HFFc6 (cell line): ENCODE measurements around the gene INTS6L. TPM values are rescaled to one million over a fixed set of nuclear protein-coding genes. Genes with fewer than 3 reads are reported as not detected.

Experiments
- DNase-seq: peaks from one replicate; pipeline ENCODE4 v3.0.0-alpha.2; 2018
- H3K27ac Mint-ChIP-seq: 2 replicates; pipeline ENCODE4 v1.8.0; 2020; ENCODE audit warnings: mild to moderate bottlenecking, mixed read lengths
- H3K27me3 Mint-ChIP-seq: 2 replicates; pipeline ENCODE4 v1.8.0; 2021; ENCODE audit warnings: mild to moderate bottlenecking, moderate library complexity, mixed read lengths; ENCODE audit not compliant: insufficient read depth
- H3K36me3 Mint-ChIP-seq: 2 replicates; pipeline ENCODE4 v1.8.0; 2021; ENCODE audit warnings: low read depth, mixed read lengths
- H3K4me1 Mint-ChIP-seq: 2 replicates; pipeline ENCODE4 v1.8.0; 2020; ENCODE audit warnings: low read depth, mixed read lengths
- H3K4me3 Mint-ChIP-seq: 2 replicates; pipeline ENCODE4 v1.8.0; 2020; ENCODE audit warnings: mild to moderate bottlenecking, moderate library complexity, mixed read lengths
- H3K9me3 Mint-ChIP-seq: 2 replicates; pipeline ENCODE4 v1.8.0; 2020; ENCODE audit warnings: mild to moderate bottlenecking, mixed read lengths
- total RNA-seq, 6 experiments: library from RNA; stranded (reverse); fragmentation: NEBNext Ultra II Directional; extraction: Animal tissue kit (Norgen Biotek cat#: 25700); gene quantifications; 2 replicates in 1 of 6; 3 replicates in 5 of 6; pipeline ENCODE4 v1.2.3, GENCODE V29; 2021
- TF ChIP-seq, protein P1 (sequence below): fragments of 200-600 bp; sonication (generic); IDR thresholded peaks from 2 replicates; pipeline ENCODE4 v1.5.0; 2021; ENCODE audit warnings: antibody characterized with exemption, mild to moderate bottlenecking

The INTS6L gene
- total RNA-seq, 6 experiments from 2014 or later = 1.3 to 2.0 (median 1.8) TPM

GRCh38 chrX:135481696-135482179, 38.7 kb upstream of the INTS6L start:
- Mint-ChIP-seq H3K27me3 (no peaks in the 10 kb centered on the region; the same call in none of the 2 replicates), H3K36me3 (no peaks in the 10 kb centered on the region), H3K4me1 (no peaks in the 10 kb centered on the region), H3K4me3 (no peak overlapping the region), H3K27ac (no peak overlapping the region), H3K9me3 (no peaks in the 10 kb centered on the region)
- TF ChIP-seq, protein P1, sequence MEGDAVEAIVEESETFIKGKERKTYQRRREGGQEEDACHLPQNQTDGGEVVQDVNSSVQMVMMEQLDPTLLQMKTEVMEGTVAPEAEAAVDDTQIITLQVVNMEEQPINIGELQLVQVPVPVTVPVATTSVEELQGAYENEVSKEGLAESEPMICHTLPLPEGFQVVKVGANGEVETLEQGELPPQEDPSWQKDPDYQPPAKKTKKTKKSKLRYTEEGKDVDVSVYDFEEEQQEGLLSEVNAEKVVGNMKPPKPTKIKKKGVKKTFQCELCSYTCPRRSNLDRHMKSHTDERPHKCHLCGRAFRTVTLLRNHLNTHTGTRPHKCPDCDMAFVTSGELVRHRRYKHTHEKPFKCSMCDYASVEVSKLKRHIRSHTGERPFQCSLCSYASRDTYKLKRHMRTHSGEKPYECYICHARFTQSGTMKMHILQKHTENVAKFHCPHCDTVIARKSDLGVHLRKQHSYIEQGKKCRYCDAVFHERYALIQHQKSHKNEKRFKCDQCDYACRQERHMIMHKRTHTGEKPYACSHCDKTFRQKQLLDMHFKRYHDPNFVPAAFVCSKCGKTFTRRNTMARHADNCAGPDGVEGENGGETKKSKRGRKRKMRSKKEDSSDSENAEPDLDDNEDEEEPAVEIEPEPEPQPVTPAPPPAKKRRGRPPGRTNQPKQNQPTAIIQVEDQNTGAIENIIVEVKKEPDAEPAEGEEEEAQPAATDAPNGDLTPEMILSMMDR = no peak
- DNase-seq = no peak

- Mint-ChIP-seq H3K27ac (no peak overlapping the region), H3K4me1 (no peaks in the 10 kb centered on the region), H3K36me3 (no peaks in the 10 kb centered on the region), H3K4me3 (no peak overlapping the region), H3K27me3 (no peaks in the 10 kb centered on the region; the same call in none of the 2 replicates), H3K9me3 (no peaks in the 10 kb centered on the region)
- peak; percentile 48 for DNase-seq
- TF ChIP-seq, protein P1 = peak; percentile 72
These were observed 35.7 kb upstream of the INTS6L start for GRCh38 chrX:135484641-135485289.

DNA sequence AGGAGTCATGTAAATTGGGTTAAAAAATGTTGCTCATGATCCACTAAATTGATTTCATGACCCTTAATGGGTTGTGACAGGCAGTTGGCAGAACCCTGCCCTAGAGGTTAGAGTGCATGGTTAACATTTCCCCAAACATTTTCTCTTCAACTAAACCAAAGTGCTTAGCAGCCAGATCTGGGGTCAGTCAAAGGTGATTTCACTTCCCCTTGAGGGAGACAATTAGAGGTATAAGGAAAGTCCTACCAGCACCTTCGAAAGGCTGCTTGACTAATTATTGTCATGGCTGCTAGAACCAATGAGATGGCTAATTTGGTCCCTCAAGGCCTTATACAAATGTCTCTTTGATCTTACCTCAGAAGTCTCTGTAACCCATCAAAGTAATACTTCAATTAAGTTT, 30.9 kb upstream of the INTS6L start:
- no peaks in the 10 kb centered on the region for H3K36me3 Mint-ChIP-seq
- no peaks in the 10 kb centered on the region for H3K9me3 Mint-ChIP-seq
- DNase-seq = no peak
- peaks cover 1% of the 10 kb centered on the region; the same call in 1 of the 2 replicates for H3K27me3 Mint-ChIP-seq
- no peaks in the 10 kb centered on the region for H3K4me1 Mint-ChIP-seq
- TF ChIP-seq, protein P1 = no peak
- H3K27ac Mint-ChIP-seq = no peak overlapping the region
- H3K4me3 Mint-ChIP-seq = no peak overlapping the region

DNA sequence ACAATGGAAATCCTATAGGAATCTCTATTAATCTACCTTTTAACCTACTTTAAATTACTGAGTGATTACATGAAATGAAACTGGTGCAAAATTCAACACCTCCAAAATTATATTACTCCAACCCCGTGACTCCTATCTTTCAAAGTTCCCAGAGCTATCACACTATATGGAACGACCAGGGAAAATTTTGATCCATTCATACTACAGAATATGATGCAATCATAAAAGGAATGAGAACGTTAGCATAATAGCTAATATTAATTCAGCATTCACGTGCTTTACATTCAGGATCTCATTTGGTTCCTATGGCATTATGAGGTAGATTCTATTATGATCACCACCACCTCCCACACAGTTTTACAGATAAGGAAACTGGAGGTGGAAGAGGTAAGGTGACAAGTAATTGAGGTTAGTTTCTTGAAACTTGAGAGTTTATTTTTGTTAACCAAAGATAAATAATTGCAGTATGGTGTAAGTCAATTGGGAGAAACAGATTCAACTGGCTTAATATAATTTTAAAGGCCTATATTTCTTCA, 29.4 kb upstream of the INTS6L start:
- H3K9me3 Mint-ChIP-seq = no peaks in the 10 kb centered on the region
- H3K27me3 Mint-ChIP-seq = peaks cover 3% of the 10 kb centered on the region; the same call in 1 of the 2 replicates
- no peaks in the 10 kb centered on the region for H3K36me3 Mint-ChIP-seq
- TF ChIP-seq, protein P1 = no peak
- H3K27ac Mint-ChIP-seq = no peak overlapping the region
- DNase-seq = no peak
- no peaks in the 10 kb centered on the region for H3K4me1 Mint-ChIP-seq
- H3K4me3 Mint-ChIP-seq = no peak overlapping the region

- peaks cover 5% of the 10 kb centered on the region; the same call in 1 of the 2 replicates for H3K27me3 Mint-ChIP-seq
- no peaks in the 10 kb centered on the region for H3K9me3 Mint-ChIP-seq
- H3K4me1 Mint-ChIP-seq = no peaks in the 10 kb centered on the region
- DNase-seq = no peak
- no peak overlapping the region for H3K4me3 Mint-ChIP-seq
- TF ChIP-seq, protein P1 = no peak
- H3K27ac Mint-ChIP-seq = no peak overlapping the region
- no peaks in the 10 kb centered on the region for H3K36me3 Mint-ChIP-seq
These were observed 26.0 kb upstream of the INTS6L start for GRCh38 chrX:135494453-135494852.
